ENCODE results near the gene EEF2KMT.
"Not testable (repeated sequence)": the region's sequence is repeated elsewhere in the genome, so short reads cannot be mapped to it uniquely, and the experiment has no call there.

EEF2KMT gene

GRCh38 chr16:5065813-5066212 lies 31.8 kb downstream of the EEF2KMT start, which contains the start of gene C16orf89:
C16orf89 (minus strand) TSS chr16:5065956; CDS start chr16:5065908, 48 bp downstream.
- Mint-ChIP-seq H3K36me3 (no peaks in the 10 kb centered on the region), H3K4me3 (no peak within 1 kb of the TSS), H3K9me3 (no peaks in the 10 kb centered on the region), H3K27ac (no peak within 1 kb of the TSS), H3K4me1 (peaks cover 3% of the 10 kb centered on the region)
- DNase-seq (ENCODE audit: low spot score in 2 of 2) (no peak), ATAC-seq (peak; percentile 28)

- Mint-ChIP-seq H3K4me1 (no peaks in the 10 kb centered on the region), H3K4me3 (no peak overlapping the region), H3K27ac (no peak overlapping the region), H3K36me3 (no peaks in the 10 kb centered on the region), H3K9me3 (no peaks in the 10 kb centered on the region)
- ATAC-seq (no peak), DNase-seq (ENCODE audit: low spot score in 2 of 2) (no peak)
Measured at GRCh38 chr16:5065326-5065725, 32.3 kb downstream of the EEF2KMT start.

GRCh38 chr16:5064915-5065314 lies 32.7 kb downstream of the EEF2KMT start:
- H3K4me1 Mint-ChIP-seq, result no peaks in the 10 kb centered on the region
- ATAC-seq, result no peak
- no peak for DNase-seq (ENCODE audit: low spot score in 2 of 2)
- no peak overlapping the region for H3K4me3 Mint-ChIP-seq
- no peaks in the 10 kb centered on the region for H3K9me3 Mint-ChIP-seq
- no peak overlapping the region for H3K27ac Mint-ChIP-seq
- no peaks in the 10 kb centered on the region for H3K36me3 Mint-ChIP-seq

- Mint-ChIP-seq H3K36me3 (no peaks in the 10 kb centered on the region), H3K27ac (no peak overlapping the region), H3K9me3 (no peaks in the 10 kb centered on the region), H3K4me1 (no peaks in the 10 kb centered on the region), H3K4me3 (no peak overlapping the region)
- no peak for DNase-seq (ENCODE audit: low spot score in 2 of 2)
- ATAC-seq, result no peak
Measured at GRCh38 chr16:5062790-5063765, 34.5 kb downstream of the EEF2KMT start.

GRCh38 chr16:5062051-5062450 lies 35.5 kb downstream of the EEF2KMT start:
- H3K4me3 Mint-ChIP-seq, result no peak overlapping the region
- DNase-seq (ENCODE audit: low spot score in 2 of 2) (no peak), ATAC-seq (no peak)
- no peaks in the 10 kb centered on the region for H3K9me3 Mint-ChIP-seq
- H3K36me3 Mint-ChIP-seq, result no peaks in the 10 kb centered on the region
- H3K27ac Mint-ChIP-seq, result no peak overlapping the region
- no peaks in the 10 kb centered on the region for H3K4me1 Mint-ChIP-seq

GRCh38 chr16:5060073-5060641 lies 37.4 kb downstream of the EEF2KMT start:
- no peaks in the 10 kb centered on the region for H3K4me1 Mint-ChIP-seq
- H3K27ac Mint-ChIP-seq, result no peak overlapping the region
- no peaks in the 10 kb centered on the region for H3K36me3 Mint-ChIP-seq
- H3K4me3 Mint-ChIP-seq, result no peak overlapping the region
- ATAC-seq (no peak), DNase-seq (ENCODE audit: low spot score in 2 of 2) (no peak)
- no peaks in the 10 kb centered on the region for H3K9me3 Mint-ChIP-seq

GRCh38 chr16:5059386-5060072 lies 38.1 kb downstream of the EEF2KMT start:
- H3K4me1 Mint-ChIP-seq, result no peaks in the 10 kb centered on the region

DNA sequence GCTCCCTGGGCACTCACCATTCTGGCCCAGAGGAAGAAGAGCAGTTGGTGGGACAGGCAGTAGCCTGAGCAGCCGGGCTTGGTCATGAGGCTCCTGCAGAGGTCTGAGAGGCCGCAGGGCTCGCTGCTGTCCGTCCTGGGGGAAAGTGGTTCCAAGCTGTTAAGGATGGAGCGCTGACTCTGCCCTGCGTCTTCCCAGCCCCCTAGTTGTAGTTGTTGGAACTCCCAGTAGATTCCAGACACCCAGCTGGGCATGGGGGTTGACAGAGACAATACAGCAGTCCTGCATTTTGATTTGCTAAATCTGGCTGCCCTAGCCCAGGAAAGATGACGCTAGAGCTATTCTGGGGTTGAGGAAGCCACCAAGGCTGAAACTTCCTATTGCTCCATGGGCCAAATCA lies 39.1 kb downstream of the EEF2KMT start:
- Mint-ChIP-seq H3K27ac (no peak overlapping the region), H3K9me3 (no peaks in the 10 kb centered on the region), H3K4me3 (no peak overlapping the region), H3K36me3 (no peaks in the 10 kb centered on the region), H3K4me1 (no peaks in the 10 kb centered on the region)
- DNase-seq (ENCODE audit: low spot score in 2 of 2), result no peak
- ATAC-seq, result no peak

More at GRCh38 chr16:5059386-5060072, 38.1 kb downstream of the EEF2KMT start:
- Mint-ChIP-seq H3K36me3 (no peaks in the 10 kb centered on the region), H3K4me3 (no peak overlapping the region), H3K9me3 (no peaks in the 10 kb centered on the region), H3K27ac (no peak overlapping the region)
- ATAC-seq (no peak), DNase-seq (ENCODE audit: low spot score in 2 of 2) (no peak)

- ATAC-seq (peak; percentile 85), DNase-seq (ENCODE audit: low spot score in 2 of 2) (peak; percentile 14 to 66)
- Mint-ChIP-seq H3K4me3 (no peak overlapping the region), H3K27ac (no peak overlapping the region), H3K9me3 (no peaks in the 10 kb centered on the region), H3K36me3 (no peaks in the 10 kb centered on the region), H3K4me1 (no peaks in the 10 kb centered on the region)
Measured at GRCh38 chr16:5056352-5056751, 41.2 kb downstream of the EEF2KMT start.

DNA sequence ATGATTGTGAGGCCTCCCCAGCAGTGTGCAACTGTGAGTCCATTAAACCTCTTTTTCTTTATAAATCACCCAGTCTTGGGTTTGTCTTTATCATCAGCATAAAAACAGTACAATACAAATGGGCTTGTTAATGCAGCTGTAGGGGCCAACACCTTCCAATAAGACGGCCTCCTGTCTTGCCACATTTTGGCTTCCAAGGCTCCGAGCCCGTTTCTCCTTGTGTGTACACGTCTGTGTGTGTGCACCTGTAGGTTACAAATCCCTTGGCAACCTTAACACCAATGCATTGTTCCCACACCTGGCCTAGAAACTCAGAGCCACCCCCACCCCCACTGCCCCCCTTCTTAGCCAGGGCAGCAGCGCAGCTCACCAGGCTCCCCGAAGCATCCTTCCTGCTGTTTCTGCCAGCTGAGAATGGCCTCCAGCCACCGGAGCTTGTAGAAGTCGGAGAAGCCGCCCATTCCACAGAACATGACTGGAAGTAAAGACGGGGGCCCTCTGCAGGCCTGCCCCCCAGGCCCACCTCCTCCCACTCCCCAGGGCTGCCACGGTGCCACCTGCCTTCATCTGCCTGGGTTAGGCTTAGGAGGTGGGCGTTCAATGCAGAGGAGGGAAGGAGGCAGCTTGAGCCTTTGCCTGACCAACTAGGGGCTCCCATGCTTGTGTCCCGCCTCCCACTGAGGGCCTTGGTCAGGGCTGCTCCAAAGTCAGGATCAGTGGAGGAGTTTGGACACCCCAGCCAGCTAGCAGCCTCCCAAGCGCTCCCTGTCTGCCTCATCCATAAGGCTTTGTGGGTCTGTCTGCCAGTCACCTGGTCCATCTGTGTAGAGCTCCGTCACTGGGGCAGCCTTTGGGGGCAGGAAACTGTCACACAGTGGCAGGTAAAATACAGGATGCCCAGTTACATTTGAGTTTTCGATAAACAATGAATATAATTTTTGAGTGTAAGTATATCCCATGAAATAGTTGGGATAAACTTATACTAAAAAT lies 42.4 kb downstream of the EEF2KMT start:
- DNase-seq (ENCODE audit: low spot score in 2 of 2), result no peak
- ATAC-seq, result no peak
- H3K27ac Mint-ChIP-seq, result no peak overlapping the region
- no peaks in the 10 kb centered on the region for H3K4me1 Mint-ChIP-seq
- no peak overlapping the region for H3K4me3 Mint-ChIP-seq
- H3K36me3 Mint-ChIP-seq, result no peaks in the 10 kb centered on the region
- H3K9me3 Mint-ChIP-seq, result no peaks in the 10 kb centered on the region

DNA sequence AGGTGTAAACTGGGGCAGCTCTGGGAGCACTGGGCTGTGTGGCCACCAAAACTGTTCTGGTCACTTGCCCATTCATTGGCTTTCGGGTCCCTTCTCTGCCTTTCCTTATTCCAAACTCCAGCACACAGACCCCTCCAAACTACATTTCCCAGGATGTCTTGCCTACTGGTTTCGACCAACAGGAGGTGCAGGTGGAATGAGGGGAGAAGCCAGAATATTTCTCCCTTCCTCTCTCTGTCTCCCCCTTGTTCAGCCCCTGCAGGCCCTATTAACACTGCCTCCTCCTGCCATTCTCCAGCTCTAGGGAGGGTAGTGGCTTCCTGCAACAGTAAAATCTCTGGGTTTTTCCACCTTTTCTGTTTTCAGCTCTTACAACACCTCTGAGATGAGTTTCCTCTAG lies 50.7 kb downstream of the EEF2KMT start:
- Mint-ChIP-seq H3K4me1 (no peaks in the 10 kb centered on the region), H3K27ac (peak overlapping the region; percentile 1), H3K36me3 (peaks cover 4% of the 10 kb centered on the region), H3K4me3 (no peak overlapping the region), H3K9me3 (no peaks in the 10 kb centered on the region)
- DNase-seq (ENCODE audit: low spot score in 2 of 2) (no peak), ATAC-seq (no peak)

DNA sequence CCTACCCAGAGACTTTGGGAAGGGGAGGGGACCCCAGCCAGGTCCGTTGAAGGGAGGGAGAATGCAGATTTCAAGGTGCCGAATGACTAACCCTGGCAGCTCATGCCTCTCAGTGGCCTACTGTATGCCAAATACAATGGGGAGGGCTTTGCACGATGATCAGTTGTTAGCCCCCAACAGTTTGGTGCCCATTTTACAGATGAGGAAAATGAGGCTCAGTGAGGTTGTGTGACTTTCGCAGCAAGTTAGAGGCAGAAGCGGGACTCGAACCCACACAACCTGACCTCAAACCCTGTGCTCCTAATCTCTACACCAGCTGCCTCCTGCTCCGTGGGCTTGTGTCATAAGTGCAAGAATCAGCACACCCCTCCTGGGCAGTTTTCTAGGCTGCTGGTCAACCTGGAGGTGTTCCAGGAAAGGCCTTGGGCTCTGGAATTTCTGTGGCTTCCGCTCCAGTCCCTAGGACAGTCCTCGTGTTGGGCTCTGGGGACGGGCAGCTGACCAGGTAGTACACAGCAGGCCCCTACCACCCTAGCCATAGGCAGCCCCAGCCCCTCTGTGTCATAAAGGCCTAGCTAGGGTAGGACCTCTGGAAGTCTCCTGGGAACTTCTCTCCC lies 52.0 kb downstream of the EEF2KMT start:
- ATAC-seq (no peak), DNase-seq (ENCODE audit: low spot score in 2 of 2) (no peak)
- Mint-ChIP-seq H3K27ac (no peak overlapping the region), H3K4me3 (no peak overlapping the region), H3K36me3 (peaks cover 4% of the 10 kb centered on the region), H3K9me3 (no peaks in the 10 kb centered on the region), H3K4me1 (peaks cover 8% of the 10 kb centered on the region)

- not testable (repeated sequence) for H3K27ac Mint-ChIP-seq; H3K9me3 Mint-ChIP-seq; H3K36me3 Mint-ChIP-seq; H3K4me3 Mint-ChIP-seq; DNase-seq (ENCODE audit: low spot score in 2 of 2); H3K4me1 Mint-ChIP-seq; ATAC-seq
Measured at GRCh38 chr16:5044581-5044980, 53.0 kb downstream of the EEF2KMT start.

DNA sequence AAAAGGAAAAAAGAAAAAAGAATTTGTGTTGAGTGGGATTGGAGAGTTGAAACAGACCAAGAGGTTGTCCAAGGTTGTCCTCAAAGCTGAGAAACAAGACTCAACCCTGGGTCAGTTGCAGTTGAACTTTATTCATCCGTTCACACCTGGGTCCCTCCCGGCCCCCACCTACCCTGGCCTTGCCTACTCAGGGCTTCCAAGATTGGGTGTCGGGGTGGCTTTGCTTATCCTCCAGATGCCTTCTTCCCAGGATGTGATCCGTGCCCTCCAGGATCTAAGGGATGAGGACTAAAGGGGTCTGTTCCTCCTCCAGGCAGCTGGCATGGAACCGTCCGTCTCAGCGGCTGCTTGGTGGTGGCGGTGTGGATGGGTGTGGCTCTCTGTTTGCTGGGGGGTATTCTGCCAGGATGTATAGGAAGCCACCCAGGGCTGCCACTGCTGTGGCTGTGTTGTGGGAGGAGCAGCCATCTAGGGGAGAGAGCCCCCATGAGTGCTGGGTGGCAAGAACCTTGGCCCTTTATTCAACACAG lies 53.5 kb downstream of the EEF2KMT start:
- Mint-ChIP-seq H3K27ac (no peak overlapping the region), H3K36me3 (peaks cover 4% of the 10 kb centered on the region), H3K4me1 (peaks cover 8% of the 10 kb centered on the region), H3K9me3 (no peaks in the 10 kb centered on the region), H3K4me3 (no peak overlapping the region)
- ATAC-seq (no peak), DNase-seq (ENCODE audit: low spot score in 2 of 2) (no peak)

Measured in stimulated activated effector memory CD8-positive, alpha-beta T cell treated with anti-CD3 and anti-CD28 coated beads, Interleukin-12 subunit alpha, Interleukin-12 subunit beta, amount 100 ng/mL, for 72 hours (primary cell).